Stimulated activated naive CD8-positive, alpha-beta T cell treated with anti-CD3 and anti-CD28 coated beads, Interleukin-15, Interleukin-2, amounts not matched to agents 100 U/mL and 50 U/mL, for 24 hours (primary cell): ENCODE results near the gene SFI1.

ENCODE experiments used
- ATAC-seq: fragments of 150-1000 bp; cut with Tn5 transposase; one replicate; pipeline ENCODE4 v1.10.0; 2021
- DNase-seq: peaks from one replicate; pipeline ENCODE4 v3.0.0; 2021

SFI1 gene

GRCh38 chr22:31618471-31619176 lies 122.3 kb downstream of the SFI1 start:
- DNase-seq (no peak), ATAC-seq (no peak)

- DNase-seq = no peak
- ATAC-seq = no peak
Observed at GRCh38 chr22:31619611-31620300, 123.4 kb downstream of the SFI1 start.

- DNase-seq (no peak), ATAC-seq (no peak)
Observed at GRCh38 chr22:31620756-31621480, 124.6 kb downstream of the SFI1 start.

- DNase-seq (no peak), ATAC-seq (no peak)
Observed at GRCh38 chr22:31621507-31622124, 125.3 kb downstream of the SFI1 start.

- ATAC-seq = no peak
- DNase-seq = no peak
Observed at GRCh38 chr22:31622980-31623379, 126.6 kb downstream of the SFI1 start.

GRCh38 chr22:31623592-31624304 lies 127.4 kb downstream of the SFI1 start:
- no peak for DNase-seq
- ATAC-seq = no peak

- DNase-seq = no peak
- ATAC-seq = no peak
Observed at GRCh38 chr22:31625257-31625640, 128.9 kb downstream of the SFI1 start.

DNA sequence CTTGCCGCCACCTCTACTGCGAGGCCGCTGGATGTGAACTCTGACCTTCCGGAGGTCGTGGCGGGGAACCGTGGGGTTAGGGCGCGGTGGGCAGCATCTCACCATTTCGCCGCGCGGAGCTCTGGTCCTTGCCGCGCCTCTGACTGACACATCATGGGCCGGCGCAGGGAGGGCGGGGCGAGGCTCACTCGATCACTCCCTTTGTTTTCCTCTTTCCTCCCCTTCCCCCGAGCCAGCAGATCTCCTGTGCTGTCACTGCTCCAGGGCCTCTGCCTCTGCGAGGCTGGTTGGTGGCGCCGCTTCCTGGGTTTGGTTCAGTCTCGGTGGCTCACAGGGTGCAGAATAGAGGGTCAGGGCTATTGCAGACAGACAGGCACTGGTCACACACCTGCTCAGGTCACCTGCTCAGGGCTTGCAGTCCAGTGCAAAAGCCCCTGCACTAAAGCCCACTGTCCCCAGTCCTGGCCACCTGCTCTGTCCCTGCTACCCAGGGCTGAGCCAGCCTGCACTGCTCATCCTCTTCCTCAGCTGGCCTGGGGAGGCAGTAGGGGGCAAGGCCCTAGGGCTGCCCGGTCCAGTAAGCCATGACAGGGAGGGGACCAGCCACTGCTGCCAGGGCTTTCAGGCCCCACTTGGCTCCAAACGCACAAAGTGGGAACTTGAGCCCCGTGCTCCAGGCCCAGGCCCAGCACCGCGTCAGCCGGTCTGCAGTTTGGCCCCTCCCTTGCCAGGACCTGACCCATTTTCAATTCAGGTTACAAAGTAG lies 129.5 kb downstream of the SFI1 start:
- ATAC-seq (no peak), DNase-seq (no peak)

DNA sequence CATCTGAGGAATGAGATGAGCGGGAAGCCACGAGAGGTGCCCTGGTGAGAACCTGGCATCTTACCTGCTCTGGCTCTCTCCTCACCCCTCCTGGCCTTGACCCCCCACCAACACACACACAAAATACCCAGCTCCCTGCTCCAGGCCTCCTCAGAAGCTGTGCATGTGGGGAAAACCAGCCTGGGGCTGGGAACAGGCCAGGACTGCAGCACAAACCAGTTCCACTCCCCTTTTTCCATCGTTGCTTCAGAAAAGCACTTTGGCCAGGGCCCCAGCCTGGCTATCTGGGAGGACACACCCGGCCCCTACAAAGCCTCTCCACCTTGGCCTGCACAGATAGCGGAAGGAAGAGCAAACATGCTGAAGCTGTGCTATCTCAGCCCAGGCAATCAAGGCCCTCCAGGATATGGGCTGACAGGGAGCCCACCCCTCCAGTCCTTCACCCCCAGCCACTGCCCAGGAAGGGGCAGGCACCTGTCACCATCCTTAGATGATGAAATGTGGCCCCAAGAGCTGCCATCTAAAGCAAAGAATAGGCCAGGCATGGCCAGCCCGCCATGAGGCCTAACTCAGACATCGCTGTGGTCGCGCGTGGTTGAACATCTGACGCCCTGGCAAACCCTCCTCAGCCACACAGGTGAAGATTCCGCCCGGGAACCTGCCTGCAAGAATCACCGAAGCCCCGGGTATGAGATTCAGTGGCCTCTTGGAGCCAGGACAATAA lies 130.3 kb downstream of the SFI1 start:
- no peak for DNase-seq

DNA sequence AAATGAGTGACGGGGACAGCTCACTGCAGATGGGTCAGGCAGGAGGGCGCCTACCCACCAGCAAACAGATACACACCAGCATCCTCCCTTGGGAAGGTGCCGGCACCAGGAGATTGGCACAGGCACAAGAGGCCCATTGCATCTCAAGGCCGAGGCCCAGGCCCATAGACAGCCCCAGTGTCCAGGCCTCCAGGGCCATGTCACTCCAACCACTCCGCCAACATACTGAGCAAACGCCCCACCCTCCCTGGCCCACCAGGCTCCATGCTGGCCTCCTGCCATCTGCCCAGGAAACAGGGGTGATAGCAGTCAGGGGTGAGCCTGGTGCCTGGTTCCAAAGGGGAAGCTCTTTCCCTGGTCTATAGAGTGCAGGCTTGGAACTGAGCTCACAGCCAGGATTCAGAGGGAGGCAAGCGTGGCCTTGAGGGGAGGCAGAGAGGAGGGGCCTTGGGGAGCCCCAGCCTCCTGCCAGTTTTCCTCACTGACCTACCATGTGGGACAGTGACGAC lies 130.9 kb downstream of the SFI1 start:
- no peak for DNase-seq
- ATAC-seq = no peak

More for the DNA sequence above, 130.3 kb downstream of the SFI1 start:
- ATAC-seq = no peak

GRCh38 chr22:31628362-31628761 lies 132.0 kb downstream of the SFI1 start:
- ATAC-seq = no peak

DNA sequence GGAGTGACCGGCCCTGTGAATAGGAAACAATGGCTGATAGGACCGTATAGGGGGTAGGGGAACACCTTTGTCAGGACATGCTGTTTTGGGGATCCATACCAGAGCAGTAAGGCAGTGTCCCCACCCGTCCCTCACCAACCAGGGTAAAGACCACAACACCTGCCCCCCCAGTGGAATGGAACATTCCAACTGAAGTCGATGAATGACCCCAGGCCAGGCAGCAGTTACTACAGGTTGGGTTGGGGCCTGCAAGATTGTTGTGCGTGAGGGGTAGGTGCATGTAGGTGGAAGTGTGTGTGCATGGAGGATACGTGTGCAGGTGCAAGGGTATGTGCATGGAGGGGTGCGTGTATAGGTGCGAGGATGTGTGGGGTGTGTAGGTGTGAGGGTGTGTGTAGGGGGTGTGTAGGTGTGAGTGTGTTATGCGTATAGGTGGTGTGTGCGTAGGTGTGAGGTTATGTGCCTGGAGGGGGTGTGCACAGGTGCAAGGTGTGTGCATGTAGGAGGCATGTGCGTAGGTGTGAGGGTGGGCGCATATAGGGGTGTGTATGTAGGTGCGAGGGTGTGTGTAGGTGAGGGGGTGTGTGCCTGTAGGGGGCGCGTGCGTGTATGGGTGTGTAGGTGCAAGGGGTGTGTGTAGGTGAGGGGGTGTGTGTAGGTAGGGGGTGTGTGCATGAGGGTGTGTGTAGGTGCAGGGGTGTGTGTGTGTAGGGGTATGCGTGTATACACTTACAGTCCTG lies 132.8 kb downstream of the SFI1 start:
- DNase-seq (no peak), ATAC-seq (no peak)

More at GRCh38 chr22:31628362-31628761, 132.0 kb downstream of the SFI1 start:
- no peak for DNase-seq

DNA sequence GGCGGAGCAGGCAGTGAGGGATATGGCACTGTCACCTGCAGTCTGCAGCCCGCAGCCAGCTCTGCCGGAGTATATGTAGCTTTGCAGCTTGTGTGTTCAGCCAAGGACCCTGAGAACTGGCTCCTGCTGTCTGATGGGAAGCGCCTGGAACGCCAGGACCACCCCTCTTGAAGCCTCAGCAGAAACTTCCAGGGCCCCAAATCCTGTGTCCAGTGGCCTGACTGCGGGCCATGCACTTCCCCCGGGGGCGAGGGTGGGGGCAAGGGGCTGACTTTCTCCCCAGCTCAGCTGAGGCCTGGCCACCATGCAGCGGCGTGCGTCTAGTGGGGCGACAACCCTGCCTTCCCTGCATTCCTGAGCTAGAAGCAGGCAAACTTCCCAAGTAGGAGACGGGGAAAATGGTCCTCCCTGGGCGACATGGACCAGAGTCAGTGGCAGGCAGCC lies 133.4 kb downstream of the SFI1 start:
- no peak for ATAC-seq

DNA sequence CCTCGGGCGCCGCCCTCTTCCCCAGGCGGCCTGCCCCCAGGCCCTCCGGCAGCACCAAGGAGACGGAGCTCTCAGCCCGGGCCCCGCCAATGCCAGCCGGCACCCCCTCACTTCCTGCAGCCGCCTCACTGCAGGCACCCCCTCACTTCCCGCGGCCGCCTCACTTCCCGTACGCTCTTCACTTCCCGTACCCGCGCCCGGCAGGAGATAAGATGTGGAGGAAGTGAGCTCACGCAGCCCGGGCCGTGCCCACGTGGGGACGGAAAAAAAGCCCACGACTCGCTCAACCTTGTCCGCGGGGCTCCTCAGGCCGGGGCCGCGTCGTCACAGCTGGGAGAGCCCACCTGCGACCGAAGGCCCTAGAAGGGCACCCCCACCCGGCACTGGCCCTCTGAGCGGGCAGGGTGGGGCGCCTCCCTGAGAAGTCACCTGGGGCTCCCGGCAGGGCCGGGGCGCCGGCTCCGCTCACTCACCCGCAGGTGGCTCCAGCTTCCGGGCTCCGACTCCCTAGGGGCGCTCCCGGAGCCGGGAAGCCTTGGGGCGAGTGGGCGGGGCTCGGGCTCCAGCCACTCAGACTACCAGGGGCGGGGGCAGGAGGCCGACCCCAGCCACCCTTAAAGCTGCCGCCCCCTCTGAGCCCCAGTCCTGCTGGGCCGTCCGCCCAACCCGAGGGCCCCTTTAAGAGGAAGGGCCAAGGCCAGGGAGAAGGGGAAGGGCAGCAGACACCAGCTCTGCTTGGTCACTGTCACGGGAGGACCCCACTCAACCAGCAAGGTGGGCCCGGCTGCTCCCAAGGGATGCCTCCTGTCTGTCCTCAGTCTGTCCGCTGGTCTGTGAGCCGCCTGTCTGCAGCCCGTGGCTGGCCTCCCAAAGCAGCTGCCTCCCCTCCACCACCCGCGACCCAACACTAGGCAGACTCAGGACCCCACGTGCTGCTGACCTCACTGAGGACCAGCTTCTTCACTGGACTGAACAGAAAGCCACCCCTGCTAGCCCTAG lies 134.3 kb downstream of the SFI1 start:
- peak; percentile 88 for DNase-seq

More for the DNA sequence above, 133.4 kb downstream of the SFI1 start:
- DNase-seq = no peak

DNA sequence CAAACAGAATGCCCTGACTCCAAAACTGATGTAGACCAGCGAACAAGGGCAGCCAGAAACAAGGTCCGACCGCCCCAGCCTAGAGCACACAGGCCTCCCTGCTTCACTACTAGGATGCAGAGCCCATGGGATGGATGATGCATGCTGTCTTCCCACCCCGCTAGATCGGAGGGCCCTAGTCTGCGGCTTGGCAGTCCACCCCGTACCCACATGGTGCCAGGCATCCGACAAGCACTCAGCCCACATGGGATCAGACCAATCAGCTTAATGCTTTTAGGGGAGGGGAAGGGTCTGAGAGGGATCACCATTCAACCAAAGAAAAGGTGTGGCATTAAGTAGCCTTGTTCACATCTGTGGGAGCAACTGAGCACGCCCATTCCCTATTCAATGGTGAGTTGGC lies 135.1 kb downstream of the SFI1 start:
- no peak for ATAC-seq
- no peak for DNase-seq

More for the DNA sequence above, 134.3 kb downstream of the SFI1 start:
- ATAC-seq = peak; percentile 84

DNA sequence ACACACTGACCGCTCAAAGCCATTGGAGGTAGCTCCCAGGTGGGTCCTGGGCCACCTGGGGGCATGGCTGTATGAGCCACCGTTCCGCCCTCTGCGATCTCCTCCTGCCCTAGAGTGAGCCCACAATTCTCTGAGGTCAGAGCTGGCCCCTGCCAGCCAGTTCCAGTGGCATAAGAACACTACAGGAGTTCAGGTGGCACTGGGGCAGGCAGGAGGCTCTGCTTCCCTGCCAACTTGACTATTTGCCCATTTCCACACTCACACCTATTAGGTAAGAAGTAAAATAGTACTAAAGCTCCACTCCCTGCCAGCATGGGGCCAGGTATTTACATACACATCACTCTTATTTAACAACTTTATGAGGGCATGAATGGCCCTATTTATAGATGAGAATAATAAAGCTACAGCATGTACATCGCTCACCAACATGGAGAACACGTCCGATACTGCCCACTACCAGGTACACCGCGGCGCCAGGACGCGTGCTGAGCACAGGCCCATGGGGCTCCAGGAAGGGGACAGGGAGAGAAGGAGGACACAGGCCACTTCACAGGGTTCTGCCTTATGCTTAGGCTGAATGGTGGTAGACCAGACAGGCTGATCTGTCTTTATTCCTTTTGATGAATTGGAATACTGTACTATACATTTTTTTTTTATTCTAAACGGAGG lies 139.4 kb downstream of the SFI1 start:
- no peak for ATAC-seq
- no peak for DNase-seq

- ATAC-seq (no peak), DNase-seq (no peak)
Observed at GRCh38 chr22:31637447-31637890, 141.1 kb downstream of the SFI1 start.
